Posterior cingulate gyrus (tissue), 11 donors: ENCODE measurements around the gene TGFB2.

ENCODE experiments used
- DNase-seq, 10 donors: peaks; one replicate each; pipeline versions ENCODE4 v3.0.0 to v3.0.0-alpha.2; 2020 to 2021; ENCODE audit warnings: mixed read lengths in 3 of 10
- intact Hi-C: fragments of 100-400 bp; cut with DNase I; formaldehyde crosslinking; loops from one replicate; pipeline ENCODE4 v1.15.1; 2023

Gene TGFB2

GRCh38 chr1:218413179-218413578, 68.0 kb downstream of the TGFB2 start:
- DNase-seq, result peak in 1 of 10 donors; percentile 65
- intact Hi-C loops, result no loop called here

DNA sequence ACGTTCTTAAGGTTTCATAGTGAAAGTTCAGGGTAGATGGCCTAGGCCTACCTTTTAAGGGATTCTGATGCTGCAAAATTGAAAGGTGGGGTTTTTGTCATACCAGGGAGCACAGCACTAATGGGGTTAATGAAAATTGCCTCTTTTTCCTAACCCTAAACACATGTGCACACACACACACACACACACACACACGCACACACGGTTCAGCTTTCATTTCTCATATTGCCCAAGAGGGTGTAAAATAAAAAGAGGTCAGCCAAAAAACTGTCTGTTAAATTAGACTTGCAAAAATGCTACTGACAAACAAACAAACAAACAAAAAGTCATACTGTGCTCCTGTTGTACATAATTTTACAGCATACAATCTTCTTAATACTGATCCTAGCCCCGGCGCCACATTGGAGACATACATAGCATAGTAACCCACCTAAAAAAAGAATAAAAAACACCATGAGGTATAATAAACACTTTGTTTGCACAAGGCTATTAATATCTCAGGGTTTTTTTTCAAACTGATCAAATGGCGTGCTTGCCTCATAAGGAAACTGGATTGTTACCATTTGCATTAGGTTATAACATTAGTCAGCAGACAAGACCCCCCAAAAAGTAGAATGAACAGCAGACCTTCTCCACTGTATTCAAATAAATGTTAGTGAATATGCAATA, 69.1 kb downstream of the TGFB2 start:
- intact Hi-C loops, result no loop called here
- DNase-seq, result no peak

GRCh38 chr1:218415726-218416125, 70.6 kb downstream of the TGFB2 start:
- intact Hi-C loops, result no loop called here

GRCh38 chr1:218421531-218421930, 76.4 kb downstream of the TGFB2 start:
- DNase-seq, result no peak
- intact Hi-C loops, result no loop called here

More at GRCh38 chr1:218415726-218416125, 70.6 kb downstream of the TGFB2 start:
- no peak for DNase-seq

GRCh38 chr1:218424502-218424901, 79.4 kb downstream of the TGFB2 start:
- no peak for DNase-seq
- intact Hi-C loops, result no loop called here

- DNase-seq, result no peak
- intact Hi-C loops, result no loop called here
Measured at GRCh38 chr1:218425647-218426342, 80.7 kb downstream of the TGFB2 start.

- peak in 1 of 10 donors; percentile 30 for DNase-seq
- intact Hi-C loops, result no loop called here
Measured at GRCh38 chr1:218426343-218426657, 81.2 kb downstream of the TGFB2 start.

DNA sequence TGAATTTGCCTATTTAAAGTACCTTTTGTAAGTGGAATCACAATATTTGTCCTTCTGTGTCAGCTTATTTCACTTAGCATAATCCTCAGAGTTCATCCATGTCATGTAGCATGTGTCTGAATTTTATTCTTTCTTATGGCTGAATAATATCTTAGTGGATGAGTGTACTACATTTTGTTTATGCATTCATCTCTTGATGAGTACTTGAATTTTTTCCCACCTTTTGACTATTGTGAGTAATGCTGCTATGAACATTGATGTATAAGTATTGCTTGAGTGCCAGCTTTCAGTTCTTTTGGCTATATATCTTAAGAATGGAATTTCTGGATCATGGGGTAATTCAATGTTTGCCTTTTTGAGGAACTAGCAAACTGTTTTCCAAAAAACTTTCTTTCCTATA, 84.2 kb downstream of the TGFB2 start:
- DNase-seq, result no peak

DNA sequence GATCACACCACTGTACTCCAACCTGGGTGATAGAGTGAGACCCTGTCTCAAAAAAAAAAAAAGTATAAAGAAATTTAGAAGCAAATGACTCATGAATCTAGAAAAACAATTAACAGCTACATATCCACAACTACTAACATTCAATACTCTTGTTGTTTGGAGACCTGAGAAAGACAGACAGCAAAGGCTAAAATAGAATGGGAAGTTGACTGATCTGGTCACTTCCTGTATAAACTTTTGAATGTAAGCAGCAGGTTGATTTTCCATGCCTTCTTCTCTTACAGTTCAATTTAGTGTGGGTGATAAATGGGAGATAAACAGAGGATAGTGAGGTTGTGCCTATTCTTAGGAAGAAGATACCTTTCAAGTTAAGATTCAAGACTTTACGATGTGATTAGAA, 85.2 kb downstream of the TGFB2 start:
- DNase-seq, result no peak
- intact Hi-C loops, result no loop called here

More for the DNA sequence above, 84.2 kb downstream of the TGFB2 start:
- intact Hi-C loops, result no loop called here

GRCh38 chr1:218430822-218431221, 85.7 kb downstream of the TGFB2 start:
- no peak for DNase-seq
- intact Hi-C loops, result no loop called here

- no peak for DNase-seq
- intact Hi-C loops, result no loop called here
Measured at GRCh38 chr1:218431476-218431875, 86.3 kb downstream of the TGFB2 start.

GRCh38 chr1:218433744-218434143, 88.6 kb downstream of the TGFB2 start:
- DNase-seq, result no peak
- intact Hi-C loops, result no loop called here

- intact Hi-C loops, result no loop called here
- no peak for DNase-seq
Measured at GRCh38 chr1:218435528-218435927, 90.4 kb downstream of the TGFB2 start.

GRCh38 chr1:218436346-218436745, 91.2 kb downstream of the TGFB2 start:
- intact Hi-C loops, result no loop called here
- no peak for DNase-seq

DNA sequence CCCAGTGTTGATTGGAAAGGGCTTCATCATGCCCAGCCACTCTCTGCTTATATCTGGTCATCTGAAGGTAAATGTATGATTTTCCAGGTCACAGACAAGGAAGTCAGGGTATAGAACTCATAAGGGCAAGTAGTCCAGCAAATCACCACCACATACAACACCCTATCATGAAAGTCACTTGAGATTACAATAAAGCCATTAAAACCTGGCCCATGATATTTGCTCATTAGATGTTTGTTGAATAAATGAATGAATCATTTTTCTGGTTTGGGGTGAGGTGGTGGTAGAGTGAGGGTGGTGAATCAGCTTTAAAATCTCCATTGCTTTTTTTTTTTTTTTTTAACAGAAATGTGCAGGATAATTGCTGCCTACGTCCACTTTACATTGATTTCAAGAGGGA, 91.9 kb downstream of the TGFB2 start:
- intact Hi-C loops, result no loop called here
- DNase-seq, result no peak

- peak in 4 of 10 donors; percentile 11 to 82 (median 21) for DNase-seq
- intact Hi-C loops, result no loop called here
Measured at GRCh38 chr1:218439541-218440295, 94.6 kb downstream of the TGFB2 start.

- intact Hi-C loops, result no loop called here
- no peak for DNase-seq
Measured at GRCh38 chr1:218443255-218443654, 98.1 kb downstream of the TGFB2 start.

GRCh38 chr1:218444173-218444572, 99.0 kb downstream of the TGFB2 start:
- no peak for DNase-seq
- intact Hi-C loops, result no loop called here

DNA sequence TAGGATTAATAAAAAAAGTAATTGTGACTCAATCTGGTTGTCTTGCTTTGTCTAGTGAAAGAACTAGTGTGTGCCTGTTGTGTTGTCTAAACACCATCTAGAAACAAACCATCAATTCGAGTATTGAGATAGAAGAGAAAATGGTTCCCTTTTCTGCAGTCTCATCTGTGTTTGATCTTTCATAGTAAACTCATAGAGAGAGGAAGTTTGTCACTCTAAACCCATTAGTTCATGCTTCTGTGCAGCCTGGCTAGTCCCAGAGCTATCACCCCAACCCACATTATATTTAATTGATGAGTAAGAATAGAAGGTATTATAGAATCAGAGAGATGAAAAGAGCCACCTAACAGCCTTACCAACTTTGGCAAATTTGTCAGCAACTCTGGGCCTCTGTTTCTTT, 99.5 kb downstream of the TGFB2 start:
- no peak for DNase-seq

DNA sequence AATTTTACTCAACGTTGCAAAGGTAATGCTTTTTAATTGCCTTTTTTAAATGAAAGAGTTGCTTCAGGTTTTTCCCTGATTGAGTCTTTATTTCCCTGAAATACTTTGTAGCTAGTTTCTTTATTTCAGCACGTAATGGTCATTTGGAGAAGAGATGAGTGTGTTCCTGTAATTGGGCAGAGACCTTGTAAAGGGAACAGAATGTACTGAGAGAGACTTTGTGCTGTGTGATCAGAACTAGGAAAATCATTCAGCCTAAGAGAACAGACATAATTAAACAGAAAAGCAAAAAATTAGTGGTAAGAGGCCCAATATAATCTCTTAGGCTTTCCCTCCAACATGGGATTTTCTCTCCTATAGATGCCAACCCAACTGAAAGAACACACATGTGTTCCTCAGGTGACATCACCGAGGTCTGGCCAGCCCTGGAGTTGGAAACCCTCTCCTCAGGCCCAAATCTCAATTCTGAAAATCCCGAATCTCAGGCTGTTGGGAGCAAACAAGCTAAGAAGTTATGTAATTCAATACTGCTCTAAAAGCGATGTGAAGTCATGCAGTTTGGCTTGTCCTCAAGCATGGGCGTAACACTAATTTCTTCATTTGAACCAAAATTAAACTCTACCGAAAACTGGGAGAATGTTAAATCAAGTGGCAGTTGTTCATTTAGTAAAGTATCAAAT, 102.0 kb downstream of the TGFB2 start:
- intact Hi-C loops, result no loop called here
- no peak for DNase-seq

More for the DNA sequence above, 99.5 kb downstream of the TGFB2 start:
- intact Hi-C loops, result no loop called here

DNA sequence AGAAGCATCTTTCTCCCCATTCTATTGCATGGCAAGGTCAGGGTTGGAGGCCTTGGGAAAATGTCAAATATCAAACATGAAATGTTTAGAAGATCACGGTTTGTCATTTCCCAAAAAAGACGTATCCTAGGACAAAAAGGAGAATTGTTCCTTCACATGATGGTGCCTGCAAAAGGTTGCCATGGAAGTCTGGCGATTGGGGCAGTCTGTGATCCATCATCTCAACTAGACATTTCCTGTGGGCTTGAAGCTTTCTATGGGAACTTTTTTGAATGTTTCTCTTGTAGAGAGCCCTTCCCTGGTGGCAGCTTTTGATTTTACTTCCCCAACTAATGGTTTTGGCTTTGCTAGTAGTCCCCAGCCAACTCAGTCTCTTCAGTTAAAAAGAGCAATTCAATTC, 106.3 kb downstream of the TGFB2 start:
- intact Hi-C loops, result no loop called here
- no peak for DNase-seq
